HepG2 (cell line): ENCODE data around the gene SGK1. TPM values are rescaled to one million over a fixed set of nuclear protein-coding genes. Genes with fewer than 3 reads are reported as not detected.

Experiments used
- BRD4 ChIP-seq: sonication (generic); formaldehyde crosslinking; IDR thresholded peaks from 2 replicates; pipeline ENCODE4 v1.4.0; 2020; ENCODE audit warnings: missing genetic modification reagents
- HOXA5 ChIP-seq: sonication (generic); formaldehyde crosslinking; IDR thresholded peaks from 2 replicates; pipeline ENCODE4 v1.4.0; 2020; ENCODE audit warnings: missing genetic modification reagents
- MAZ ChIP-seq, 2 experiments: sonication (generic) in 1 of 2; formaldehyde crosslinking in 1 of 2; IDR thresholded peaks; 2 replicates each; pipeline versions ENCODE4 v1.5.0 to v1.6.1; 2012 to 2020; ENCODE audit warnings: low read depth in 2 of 2, mild to moderate bottlenecking in 2 of 2, borderline replicate concordance in 1 of 2, improper control_type of control experiment in 1 of 2, low read length in 1 of 2, missing genetic modification reagents in 1 of 2, moderate library complexity in 1 of 2
- MED1 ChIP-seq: sonication (generic); formaldehyde crosslinking; IDR thresholded peaks from 2 replicates; pipeline ENCODE4 v1.4.0; 2020; ENCODE audit warnings: missing genetic modification reagents
- REPIN1 ChIP-seq: sonication (generic); formaldehyde crosslinking; IDR thresholded peaks from 2 replicates; pipeline ENCODE4 v1.8.0; 2022; ENCODE audit warnings: missing genetic modification reagents, low read depth, mild to moderate bottlenecking, borderline replicate concordance
- SCMH1 ChIP-seq: sonication (generic); formaldehyde crosslinking; IDR thresholded peaks from 2 replicates; pipeline ENCODE4 v1.9.0; 2021; ENCODE audit warnings: missing genetic modification reagents, mild to moderate bottlenecking, borderline replicate concordance
- SMC3 ChIP-seq: IDR thresholded peaks from 2 replicates; pipeline ENCODE4 v1.6.1; 2011; ENCODE audit warnings: low read length, improper control_type of control experiment
- SP2 ChIP-seq: sonication (generic); formaldehyde crosslinking; IDR thresholded peaks from 2 replicates; pipeline ENCODE4 v1.5.1; 2020; ENCODE audit warnings: mild to moderate bottlenecking, missing genetic modification reagents
- ZC3H13 ChIP-seq: sonication (generic); formaldehyde crosslinking; IDR thresholded peaks from 2 replicates; pipeline ENCODE4 v1.8.1; 2023; ENCODE audit warnings: mild to moderate bottlenecking, missing genetic modification reagents, moderate library complexity
- ZNF17 ChIP-seq: sonication (generic); formaldehyde crosslinking; IDR thresholded peaks from 2 replicates; pipeline ENCODE4 v1.5.0; 2020; ENCODE audit warnings: mild to moderate bottlenecking, missing genetic modification reagents
- ZNF207 ChIP-seq: fragments of 450-650 bp; IDR thresholded peaks from 2 replicates; pipeline ENCODE4 v1.6.1; 2016; ENCODE audit warnings: antibody characterized with exemption, borderline replicate concordance
- ZNF792 ChIP-seq: IDR thresholded peaks from 2 replicates; pipeline ENCODE4 v1.6.1; 2016
- ZNF83 ChIP-seq: sonication (generic); formaldehyde crosslinking; IDR thresholded peaks from 2 replicates; pipeline ENCODE4 v1.4.0; 2020; ENCODE audit warnings: missing genetic modification reagents, mild to moderate bottlenecking, borderline replicate concordance
- polyA plus RNA-seq, 8 experiments: library from polyadenylated mRNA; depleted of rRNA in 3 of 8; stranded (reverse) in 7 of 8; unstranded in 1 of 8; fragments of >200 nt; fragmentation: Illumina TruSeq in 4 of 8; extraction: Trizol in 4 of 8; gene quantifications; 2 replicates each; pipeline versions ENCODE4 v1.2.1 to v1.2.3, GENCODE V29; 2011 to 2016; ENCODE audit warnings: low read depth in 4 of 8, missing spikeins in 1 of 8, mixed read lengths in 1 of 8; ENCODE audit not compliant: insufficient read depth in 1 of 8
- total RNA-seq, 5 experiments: library from RNA; depleted of rRNA; stranded (reverse); fragments of >200 nt; fragmentation: Illumina TruSeq; extraction: Trizol; gene quantifications; 2 replicates each; pipeline ENCODE4 v1.2.3, GENCODE V29; 2016; ENCODE audit warnings: low read depth in 1 of 5
- TF ChIP-seq, protein P1 (sequence below): IDR thresholded peaks from 2 replicates; pipeline ENCODE4 v1.6.1; 2018; ENCODE audit warnings: missing genetic modification reagents, mild to moderate bottlenecking, missing compliant biosample characterization
- TF ChIP-seq, protein P2 (sequence below): IDR thresholded peaks from 2 replicates; pipeline ENCODE4 v1.6.1; 2016; ENCODE audit warnings: mild to moderate bottlenecking
- TF ChIP-seq, protein P3 (sequence below): sonication (generic); formaldehyde crosslinking; IDR thresholded peaks from 2 replicates; pipeline ENCODE4 v1.4.0; 2020; ENCODE audit warnings: mild to moderate bottlenecking, low read depth, missing genetic modification reagents
- TF ChIP-seq, protein P4 (sequence below): sonication (generic); formaldehyde crosslinking; IDR thresholded peaks from 2 replicates; pipeline ENCODE4 v1.5.0; 2020; ENCODE audit warnings: mild to moderate bottlenecking, missing genetic modification reagents, borderline replicate concordance
- TF ChIP-seq, protein P5 (sequence below): sonication (generic); formaldehyde crosslinking; IDR thresholded peaks from 2 replicates; pipeline ENCODE4 v1.8.1; 2022; ENCODE audit warnings: low read depth, mild to moderate bottlenecking, missing genetic modification reagents
- TF ChIP-seq, protein P6 (sequence below): sonication (generic); formaldehyde crosslinking; IDR thresholded peaks from 2 replicates; pipeline ENCODE4 v1.5.0; 2020; ENCODE audit warnings: mild to moderate bottlenecking, missing genetic modification reagents

Gene SGK1
- total and polyA plus RNA-seq, 2 of the 13 experiments (the other 11 are each of a cell fraction or from before 2014, with no cell fraction given), result 56.1 to 56.2 TPM

DNA sequence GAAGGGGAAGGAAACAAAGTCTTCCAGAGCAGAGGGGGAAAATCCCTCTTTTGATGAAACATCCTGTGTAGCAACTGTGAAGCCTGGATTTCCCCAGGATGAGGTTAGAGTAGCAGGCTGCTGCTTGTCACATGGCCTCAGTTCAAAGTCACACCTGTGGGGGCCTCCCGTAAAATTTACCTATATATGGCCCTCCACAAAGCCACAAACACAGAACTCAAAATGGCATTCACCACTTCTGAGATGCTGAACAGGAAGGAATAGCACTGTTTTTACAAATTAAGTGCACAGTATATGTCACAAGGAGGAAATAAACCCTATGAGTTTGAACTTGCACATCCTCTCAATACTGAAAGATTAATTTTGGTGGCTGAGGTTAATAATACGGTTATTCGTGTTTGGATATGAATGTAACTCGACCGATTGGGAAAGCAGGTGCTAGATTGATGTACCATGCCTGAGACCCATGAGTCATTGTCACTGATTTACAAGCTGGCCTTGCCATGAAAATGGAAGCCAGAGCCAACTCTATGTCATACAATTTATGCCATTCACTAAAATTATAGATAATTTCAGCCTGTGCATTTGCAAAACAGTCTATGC lies 70.6 kb downstream of the SGK1 start (continued):
- TF ChIP-seq, protein P1, sequence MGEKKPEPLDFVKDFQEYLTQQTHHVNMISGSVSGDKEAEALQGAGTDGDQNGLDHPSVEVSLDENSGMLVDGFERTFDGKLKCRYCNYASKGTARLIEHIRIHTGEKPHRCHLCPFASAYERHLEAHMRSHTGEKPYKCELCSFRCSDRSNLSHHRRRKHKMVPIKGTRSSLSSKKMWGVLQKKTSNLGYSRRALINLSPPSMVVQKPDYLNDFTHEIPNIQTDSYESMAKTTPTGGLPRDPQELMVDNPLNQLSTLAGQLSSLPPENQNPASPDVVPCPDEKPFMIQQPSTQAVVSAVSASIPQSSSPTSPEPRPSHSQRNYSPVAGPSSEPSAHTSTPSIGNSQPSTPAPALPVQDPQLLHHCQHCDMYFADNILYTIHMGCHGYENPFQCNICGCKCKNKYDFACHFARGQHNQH, result no peak
- TF ChIP-seq MED1 (peak; percentile 78), SP2 (no peak), ZC3H13 (CRISPR knock-in tag) (no peak), ZNF17 (CRISPR knock-in tag) (no peak), MAZ (IDR thresholded peaks at IDR 0.05; ENCODE audit: borderline replicate concordance, low read depth, low read length) (no peak), MAZ (CRISPR knock-in tag; IDR thresholded peaks at IDR 0.05; ENCODE audit: low read depth) (no peak), BRD4 (CRISPR knock-in tag) (no peak), ZNF207 (no peak), SMC3 (no peak), ZNF83 (CRISPR knock-in tag) (no peak), SCMH1 (no peak), ZNF792 (CRISPR knock-in tag) (no peak), REPIN1 (CRISPR knock-in tag) (no peak), HOXA5 (no peak)
- TF ChIP-seq, protein P2, sequence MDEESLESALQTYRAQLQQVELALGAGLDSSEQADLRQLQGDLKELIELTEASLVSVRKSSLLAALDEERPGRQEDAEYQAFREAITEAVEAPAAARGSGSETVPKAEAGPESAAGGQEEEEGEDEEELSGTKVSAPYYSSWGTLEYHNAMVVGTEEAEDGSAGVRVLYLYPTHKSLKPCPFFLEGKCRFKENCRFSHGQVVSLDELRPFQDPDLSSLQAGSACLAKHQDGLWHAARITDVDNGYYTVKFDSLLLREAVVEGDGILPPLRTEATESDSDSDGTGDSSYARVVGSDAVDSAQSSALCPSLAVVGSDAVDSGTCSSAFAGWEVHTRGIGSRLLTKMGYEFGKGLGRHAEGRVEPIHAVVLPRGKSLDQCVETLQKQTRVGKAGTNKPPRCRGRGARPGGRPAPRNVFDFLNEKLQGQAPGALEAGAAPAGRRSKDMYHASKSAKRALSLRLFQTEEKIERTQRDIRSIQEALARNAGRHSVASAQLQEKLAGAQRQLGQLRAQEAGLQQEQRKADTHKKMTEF (CRISPR knock-in tag), result no peak
- TF ChIP-seq, protein P3, sequence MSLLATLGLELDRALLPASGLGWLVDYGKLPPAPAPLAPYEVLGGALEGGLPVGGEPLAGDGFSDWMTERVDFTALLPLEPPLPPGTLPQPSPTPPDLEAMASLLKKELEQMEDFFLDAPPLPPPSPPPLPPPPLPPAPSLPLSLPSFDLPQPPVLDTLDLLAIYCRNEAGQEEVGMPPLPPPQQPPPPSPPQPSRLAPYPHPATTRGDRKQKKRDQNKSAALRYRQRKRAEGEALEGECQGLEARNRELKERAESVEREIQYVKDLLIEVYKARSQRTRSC (CRISPR knock-in tag), result no peak
- TF ChIP-seq, protein P4, sequence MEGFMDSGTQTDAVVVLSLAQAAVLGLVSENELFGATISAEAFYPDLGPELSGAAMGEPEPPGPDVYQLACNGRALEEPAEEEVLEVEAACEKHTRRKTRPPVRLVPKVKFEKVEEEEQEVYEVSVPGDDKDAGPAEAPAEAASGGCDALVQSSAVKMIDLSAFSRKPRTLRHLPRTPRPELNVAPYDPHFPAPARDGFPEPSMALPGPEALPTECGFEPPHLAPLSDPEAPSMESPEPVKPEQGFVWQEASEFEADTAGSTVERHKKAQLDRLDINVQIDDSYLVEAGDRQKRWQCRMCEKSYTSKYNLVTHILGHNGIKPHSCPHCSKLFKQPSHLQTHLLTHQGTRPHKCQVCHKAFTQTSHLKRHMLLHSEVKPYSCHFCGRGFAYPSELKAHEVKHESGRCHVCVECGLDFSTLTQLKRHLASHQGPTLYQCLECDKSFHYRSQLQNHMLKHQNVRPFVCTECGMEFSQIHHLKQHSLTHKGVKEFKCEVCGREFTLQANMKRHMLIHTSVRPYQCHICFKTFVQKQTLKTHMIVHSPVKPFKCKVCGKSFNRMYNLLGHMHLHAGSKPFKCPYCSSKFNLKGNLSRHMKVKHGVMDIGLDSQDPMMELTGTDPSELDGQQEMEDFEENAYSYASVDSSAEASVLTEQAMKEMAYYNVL, result no peak
- TF ChIP-seq, protein P5, sequence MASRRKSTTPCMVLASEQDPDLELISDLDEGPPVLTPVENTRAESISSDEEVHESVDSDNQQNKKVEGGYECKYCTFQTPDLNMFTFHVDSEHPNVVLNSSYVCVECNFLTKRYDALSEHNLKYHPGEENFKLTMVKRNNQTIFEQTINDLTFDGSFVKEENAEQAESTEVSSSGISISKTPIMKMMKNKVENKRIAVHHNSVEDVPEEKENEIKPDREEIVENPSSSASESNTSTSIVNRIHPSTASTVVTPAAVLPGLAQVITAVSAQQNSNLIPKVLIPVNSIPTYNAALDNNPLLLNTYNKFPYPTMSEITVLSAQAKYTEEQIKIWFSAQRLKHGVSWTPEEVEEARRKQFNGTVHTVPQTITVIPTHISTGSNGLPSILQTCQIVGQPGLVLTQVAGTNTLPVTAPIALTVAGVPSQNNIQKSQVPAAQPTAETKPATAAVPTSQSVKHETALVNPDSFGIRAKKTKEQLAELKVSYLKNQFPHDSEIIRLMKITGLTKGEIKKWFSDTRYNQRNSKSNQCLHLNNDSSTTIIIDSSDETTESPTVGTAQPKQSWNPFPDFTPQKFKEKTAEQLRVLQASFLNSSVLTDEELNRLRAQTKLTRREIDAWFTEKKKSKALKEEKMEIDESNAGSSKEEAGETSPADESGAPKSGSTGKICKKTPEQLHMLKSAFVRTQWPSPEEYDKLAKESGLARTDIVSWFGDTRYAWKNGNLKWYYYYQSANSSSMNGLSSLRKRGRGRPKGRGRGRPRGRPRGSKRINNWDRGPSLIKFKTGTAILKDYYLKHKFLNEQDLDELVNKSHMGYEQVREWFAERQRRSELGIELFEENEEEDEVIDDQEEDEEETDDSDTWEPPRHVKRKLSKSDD, result no peak
- TF ChIP-seq, protein P6, sequence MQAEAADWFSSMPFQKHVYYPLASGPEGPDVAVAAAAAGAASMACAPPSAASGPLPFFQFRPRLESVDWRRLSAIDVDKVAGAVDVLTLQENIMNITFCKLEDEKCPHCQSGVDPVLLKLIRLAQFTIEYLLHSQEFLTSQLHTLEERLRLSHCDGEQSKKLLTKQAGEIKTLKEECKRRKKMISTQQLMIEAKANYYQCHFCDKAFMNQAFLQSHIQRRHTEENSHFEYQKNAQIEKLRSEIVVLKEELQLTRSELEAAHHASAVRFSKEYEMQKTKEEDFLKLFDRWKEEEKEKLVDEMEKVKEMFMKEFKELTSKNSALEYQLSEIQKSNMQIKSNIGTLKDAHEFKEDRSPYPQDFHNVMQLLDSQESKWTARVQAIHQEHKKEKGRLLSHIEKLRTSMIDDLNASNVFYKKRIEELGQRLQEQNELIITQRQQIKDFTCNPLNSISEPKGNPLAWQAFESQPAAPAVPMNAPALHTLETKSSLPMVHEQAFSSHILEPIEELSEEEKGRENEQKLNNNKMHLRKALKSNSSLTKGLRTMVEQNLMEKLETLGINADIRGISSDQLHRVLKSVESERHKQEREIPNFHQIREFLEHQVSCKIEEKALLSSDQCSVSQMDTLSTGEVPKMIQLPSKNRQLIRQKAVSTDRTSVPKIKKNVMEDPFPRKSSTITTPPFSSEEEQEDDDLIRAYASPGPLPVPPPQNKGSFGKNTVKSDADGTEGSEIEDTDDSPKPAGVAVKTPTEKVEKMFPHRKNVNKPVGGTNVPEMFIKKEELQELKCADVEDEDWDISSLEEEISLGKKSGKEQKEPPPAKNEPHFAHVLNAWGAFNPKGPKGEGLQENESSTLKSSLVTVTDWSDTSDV (CRISPR knock-in tag), result no peak
